ENCODE results near the gene DYNC2I2.

DNA sequence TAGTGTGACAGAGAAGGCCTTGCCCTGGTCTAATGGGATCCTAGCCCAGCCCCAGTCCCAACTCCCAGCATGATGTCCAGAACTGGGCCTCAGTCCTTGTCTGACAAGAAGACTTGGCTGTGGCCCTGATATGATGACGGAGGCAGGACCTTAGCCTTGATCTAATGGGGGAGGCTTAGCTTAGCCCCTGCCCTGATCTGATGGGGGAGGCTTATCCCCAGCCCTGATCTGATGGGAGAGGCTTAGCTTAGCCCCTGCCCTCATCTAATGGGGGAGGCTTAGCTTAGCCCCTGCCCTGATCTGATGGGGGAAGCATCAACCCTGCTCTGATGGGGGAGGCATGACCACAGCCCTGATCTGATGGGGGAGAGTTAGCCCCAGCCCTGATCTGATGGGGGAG, 49.4 kb upstream of the DYNC2I2 start:
- TF ChIP-seq, protein P1, sequence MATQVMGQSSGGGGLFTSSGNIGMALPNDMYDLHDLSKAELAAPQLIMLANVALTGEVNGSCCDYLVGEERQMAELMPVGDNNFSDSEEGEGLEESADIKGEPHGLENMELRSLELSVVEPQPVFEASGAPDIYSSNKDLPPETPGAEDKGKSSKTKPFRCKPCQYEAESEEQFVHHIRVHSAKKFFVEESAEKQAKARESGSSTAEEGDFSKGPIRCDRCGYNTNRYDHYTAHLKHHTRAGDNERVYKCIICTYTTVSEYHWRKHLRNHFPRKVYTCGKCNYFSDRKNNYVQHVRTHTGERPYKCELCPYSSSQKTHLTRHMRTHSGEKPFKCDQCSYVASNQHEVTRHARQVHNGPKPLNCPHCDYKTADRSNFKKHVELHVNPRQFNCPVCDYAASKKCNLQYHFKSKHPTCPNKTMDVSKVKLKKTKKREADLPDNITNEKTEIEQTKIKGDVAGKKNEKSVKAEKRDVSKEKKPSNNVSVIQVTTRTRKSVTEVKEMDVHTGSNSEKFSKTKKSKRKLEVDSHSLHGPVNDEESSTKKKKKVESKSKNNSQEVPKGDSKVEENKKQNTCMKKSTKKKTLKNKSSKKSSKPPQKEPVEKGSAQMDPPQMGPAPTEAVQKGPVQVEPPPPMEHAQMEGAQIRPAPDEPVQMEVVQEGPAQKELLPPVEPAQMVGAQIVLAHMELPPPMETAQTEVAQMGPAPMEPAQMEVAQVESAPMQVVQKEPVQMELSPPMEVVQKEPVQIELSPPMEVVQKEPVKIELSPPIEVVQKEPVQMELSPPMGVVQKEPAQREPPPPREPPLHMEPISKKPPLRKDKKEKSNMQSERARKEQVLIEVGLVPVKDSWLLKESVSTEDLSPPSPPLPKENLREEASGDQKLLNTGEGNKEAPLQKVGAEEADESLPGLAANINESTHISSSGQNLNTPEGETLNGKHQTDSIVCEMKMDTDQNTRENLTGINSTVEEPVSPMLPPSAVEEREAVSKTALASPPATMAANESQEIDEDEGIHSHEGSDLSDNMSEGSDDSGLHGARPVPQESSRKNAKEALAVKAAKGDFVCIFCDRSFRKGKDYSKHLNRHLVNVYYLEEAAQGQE (IDR thresholded peaks at IDR 0.05; ENCODE audit: insufficient read depth in 1 of 2, low read depth in 2 of 2, low read length in 2 of 2), result no peak
- no peak for TF ChIP-seq POLR2AphosphoS5 (IDR thresholded peaks at IDR 0.05; ENCODE audit: low read depth, low read length)
- TF ChIP-seq TAF1 (IDR thresholded peaks at IDR 0.05; ENCODE audit: borderline replicate concordance, insufficient read depth, low read length), result no peak
- no peak for TF ChIP-seq SIN3A (IDR thresholded peaks at IDR 0.05; ENCODE audit: borderline replicate concordance, insufficient read depth, low read length)
